ENCODE measurements around the gene CDS2.

Gene CDS2

GRCh38 chr20:5119435-5120184, 7.2 kb upstream of the CDS2 start, which contains the start of gene PCNA:
TSS of gene PCNA (minus strand) at chr20:5119958. CDS start at chr20:5119798, 160 bp downstream.
- peak; percentile 95 for DNase-seq (ENCODE audit: low spot score)

GRCh38 chr20:5120185-5120476, 6.7 kb upstream of the CDS2 start:
- DNase-seq (ENCODE audit: low spot score) = no peak

DNA sequence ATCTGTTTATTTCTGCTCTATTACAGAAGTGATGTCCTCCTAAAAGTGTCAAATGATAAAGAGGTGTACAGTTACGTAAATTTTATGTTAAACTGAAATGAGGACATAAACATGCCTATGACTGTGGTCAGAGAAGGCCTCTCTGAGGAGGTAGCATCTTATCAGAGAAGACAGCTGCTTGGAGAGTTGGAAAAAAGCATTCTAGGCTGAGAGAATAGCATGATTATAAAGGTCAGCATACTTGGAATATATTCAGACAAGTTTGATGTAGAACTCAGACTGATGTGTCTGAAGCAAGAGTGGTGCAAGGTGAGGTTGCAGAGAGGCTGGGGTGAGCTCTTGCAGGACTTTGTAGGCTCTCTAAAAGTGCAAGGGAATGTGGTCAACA, 3.9 kb upstream of the CDS2 start:
- no peak for DNase-seq (ENCODE audit: low spot score)

DNA sequence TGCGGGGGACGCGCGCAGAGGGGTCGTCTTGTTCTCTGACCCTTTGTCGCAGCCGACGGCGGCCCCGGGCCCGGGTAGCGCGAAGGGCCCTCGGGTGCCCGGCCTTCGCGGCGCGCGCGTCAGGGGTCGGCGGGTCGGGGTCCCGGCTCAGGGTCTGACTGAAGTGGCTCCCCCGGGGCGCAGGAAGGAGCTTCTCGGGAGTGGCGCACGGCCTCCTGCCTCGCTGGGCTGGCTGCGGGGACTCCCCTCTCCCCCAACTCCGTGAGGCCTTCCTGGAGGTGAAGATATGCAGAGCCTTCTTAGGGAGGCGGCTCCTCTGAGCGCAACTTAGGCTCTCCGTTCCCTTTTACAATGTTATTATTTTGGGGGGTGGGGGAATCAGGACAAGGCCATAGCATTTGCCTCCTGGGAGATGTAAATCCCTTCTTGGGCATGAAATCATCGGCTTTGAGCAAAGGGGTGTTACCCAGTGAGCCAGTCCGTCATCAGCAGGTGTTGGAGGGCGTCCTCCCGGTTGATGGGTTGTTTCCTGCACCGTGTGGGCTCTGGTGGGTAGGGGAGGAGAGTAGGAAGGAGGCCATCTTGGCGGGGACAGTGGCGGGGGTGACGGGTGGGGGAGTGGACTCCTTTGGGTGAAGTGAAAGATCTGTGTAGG, 523 bp downstream of the CDS2 start:
- peak; percentile 68 for DNase-seq (ENCODE audit: low spot score)

- no peak for DNase-seq (ENCODE audit: low spot score)
These were observed 1.1 kb downstream of the CDS2 start for GRCh38 chr20:5127859-5128424.

GRCh38 chr20:5128886-5129285, 2.1 kb downstream of the CDS2 start:
- DNase-seq (ENCODE audit: low spot score) = no peak

- DNase-seq (ENCODE audit: low spot score) = no peak
These were observed 4.7 kb downstream of the CDS2 start for GRCh38 chr20:5131502-5131901.

GRCh38 chr20:5133998-5134397, 7.2 kb downstream of the CDS2 start:
- DNase-seq (ENCODE audit: low spot score) = no peak

DNA sequence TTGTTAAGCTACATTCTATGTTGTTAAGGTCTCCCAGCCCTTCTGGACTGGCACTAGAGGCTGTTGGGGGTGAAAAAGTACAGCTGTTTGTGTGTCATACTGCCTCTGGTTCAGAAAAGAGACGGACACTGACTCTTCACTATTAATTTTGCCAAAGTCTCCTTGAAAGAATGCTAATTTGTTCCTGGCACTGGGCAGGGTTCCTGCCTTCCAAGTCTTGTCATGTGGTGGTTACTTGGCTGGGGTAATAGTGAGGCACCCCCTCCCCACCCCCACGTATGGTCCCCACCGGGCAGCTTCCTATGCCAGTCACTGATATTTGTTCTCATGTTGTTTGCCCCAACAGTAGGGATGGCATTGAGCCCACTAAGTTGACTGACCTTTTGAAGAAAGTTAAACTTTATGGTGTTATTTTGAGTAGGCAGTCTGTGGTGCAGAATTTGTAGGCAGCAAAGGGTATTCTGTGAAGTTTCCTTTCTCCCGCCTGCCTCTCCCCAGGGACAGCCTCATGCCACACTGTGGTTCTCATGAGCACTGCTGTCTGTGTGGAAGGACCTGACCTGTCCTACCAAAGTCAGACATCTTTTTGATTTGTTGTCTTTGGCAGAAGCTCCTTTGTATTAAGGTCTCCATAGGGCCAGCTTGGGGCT, 8.7 kb downstream of the CDS2 start:
- DNase-seq (ENCODE audit: low spot score) = no peak

GRCh38 chr20:5136096-5136495, 9.3 kb downstream of the CDS2 start:
- no peak for DNase-seq (ENCODE audit: low spot score)

- no peak for DNase-seq (ENCODE audit: low spot score)
These were observed 13.4 kb downstream of the CDS2 start for GRCh38 chr20:5140195-5140594.

DNA sequence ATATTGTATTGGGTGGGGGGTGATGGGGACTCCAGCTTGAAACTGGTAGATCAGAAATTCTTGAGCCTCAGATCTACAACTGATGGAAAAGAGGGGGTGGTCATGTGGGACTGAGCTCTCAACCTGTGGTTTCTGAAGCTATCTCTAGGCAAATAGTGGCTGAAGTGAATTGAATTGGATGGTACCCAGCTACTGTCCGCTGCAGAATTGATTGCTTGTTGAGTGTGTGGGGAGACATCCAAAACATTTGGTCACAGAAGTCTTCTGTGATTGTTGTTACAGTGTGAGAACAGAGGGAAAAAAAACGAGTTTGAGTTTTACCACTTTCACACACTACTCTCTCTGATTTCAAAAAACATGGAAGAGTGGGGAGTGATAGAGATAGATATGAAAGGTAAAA, 14.8 kb downstream of the CDS2 start:
- no peak for DNase-seq (ENCODE audit: low spot score)

DNA sequence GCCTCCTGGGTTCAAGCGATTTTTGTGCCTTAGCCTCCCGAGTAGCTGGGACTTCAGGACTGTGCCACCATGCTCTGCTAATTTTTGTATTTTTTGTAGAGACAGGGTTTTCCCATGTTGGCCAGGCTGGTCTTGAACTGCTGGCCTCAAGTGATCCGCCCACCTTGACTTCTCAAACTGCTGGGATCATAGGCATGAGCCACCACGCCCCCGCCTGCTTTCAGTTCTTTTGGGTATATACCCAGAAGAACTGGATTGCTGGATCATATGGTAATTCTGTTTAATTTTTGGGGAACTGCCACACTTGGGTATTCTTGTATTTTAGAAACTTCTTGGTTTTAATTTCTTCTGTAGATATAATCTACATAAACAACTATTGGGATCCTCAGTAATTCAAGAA, 17.0 kb downstream of the CDS2 start:
- DNase-seq (ENCODE audit: low spot score) = no peak

DNA sequence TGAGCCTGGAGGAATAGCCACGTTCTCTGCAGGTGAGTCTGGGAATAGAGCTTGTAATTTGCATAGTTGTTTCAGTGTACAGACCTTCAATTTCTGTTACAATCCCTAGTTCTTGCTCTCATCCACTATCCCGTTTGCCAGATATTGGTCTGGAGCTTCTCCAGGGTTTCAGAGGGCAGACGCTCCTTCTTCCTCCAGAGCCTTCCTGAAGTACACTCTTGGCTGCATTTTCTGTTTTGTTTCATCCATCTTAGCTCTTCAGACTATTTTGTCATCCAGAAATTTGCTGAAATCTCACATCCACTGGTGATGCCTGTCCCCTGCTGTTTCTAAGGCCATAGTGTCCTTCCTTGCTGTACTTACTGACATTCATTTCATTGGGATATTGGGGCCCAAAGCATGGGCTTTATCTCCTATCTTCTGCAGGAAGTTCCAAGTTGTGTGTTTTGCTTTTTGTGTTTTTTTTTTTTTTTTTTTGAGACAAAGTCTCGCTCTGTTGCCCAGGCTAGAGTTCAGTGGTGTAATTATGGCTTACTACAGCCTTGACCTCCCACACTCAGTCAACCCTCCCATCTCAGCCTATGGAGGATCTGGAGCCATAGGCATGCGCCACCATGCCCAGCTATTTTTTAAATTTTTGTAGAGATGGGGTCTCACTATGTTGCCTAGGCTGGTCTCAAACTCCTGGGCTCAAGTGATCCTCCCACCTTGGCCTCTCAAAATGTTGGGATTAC, 18.7 kb downstream of the CDS2 start:
- DNase-seq (ENCODE audit: low spot score) = no peak

DNA sequence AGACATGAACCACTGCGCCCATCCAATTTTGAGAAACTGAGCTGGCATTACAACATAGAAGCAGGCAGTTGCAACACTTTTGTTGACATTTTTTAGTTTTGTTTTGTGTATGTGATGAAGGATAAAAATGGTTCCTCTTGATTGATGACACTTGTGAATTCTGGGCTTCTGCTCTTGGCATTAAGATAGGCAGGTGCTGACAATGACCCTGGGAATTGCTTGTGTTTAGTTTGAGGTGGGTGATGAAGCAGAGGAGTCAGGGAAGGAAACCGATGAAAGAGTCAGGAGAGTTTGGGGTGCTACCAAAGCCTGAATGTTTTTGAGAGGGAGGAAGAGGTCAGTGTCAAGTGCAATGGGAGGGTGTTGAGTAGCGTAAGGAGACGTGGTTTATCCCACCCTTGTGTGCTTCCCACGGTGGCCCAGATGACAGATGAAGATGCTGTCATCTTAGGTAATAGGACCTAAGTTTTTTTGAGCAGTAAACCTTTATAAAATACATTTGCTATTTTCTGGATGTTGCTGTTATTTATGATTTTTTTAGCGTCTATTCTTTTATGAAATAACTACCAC, 19.4 kb downstream of the CDS2 start:
- no peak for DNase-seq (ENCODE audit: low spot score)

DNA sequence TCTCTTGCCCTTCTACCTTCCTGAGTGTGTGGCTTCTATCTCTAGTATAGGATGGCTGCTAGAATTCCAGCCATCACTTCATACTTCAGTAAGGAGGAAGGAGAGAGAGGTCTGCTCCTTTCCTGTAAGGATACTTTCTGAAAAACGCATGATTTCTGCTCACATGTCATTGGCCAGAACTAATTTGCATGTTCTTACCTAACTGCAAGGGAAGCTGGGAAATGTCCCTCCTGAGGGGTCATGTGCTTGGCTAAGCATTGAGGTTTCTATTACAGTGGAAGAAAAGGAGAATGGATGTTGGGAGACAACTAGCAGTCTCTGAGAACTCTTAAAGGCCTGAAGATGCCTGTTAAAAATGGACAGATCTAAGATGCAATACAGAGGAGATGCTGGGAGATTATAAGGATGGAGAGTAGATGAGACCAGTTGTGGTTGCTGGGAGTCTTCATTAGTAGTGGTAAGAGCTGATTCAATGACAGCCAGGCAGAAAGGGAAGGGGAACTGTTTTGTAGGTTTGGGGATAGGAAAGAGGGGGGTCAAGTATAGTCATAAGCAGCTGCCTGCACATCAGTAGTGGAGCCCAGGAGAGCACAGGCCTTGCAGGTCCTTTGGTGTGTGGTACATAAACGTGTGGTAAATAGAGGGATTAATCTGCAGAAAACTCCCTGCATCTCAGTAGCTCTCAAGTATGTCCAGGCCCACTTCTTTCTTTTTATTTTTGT, 20.2 kb downstream of the CDS2 start:
- no peak for DNase-seq (ENCODE audit: low spot score)

- DNase-seq (ENCODE audit: low spot score) = no peak
These were observed 21.8 kb downstream of the CDS2 start for GRCh38 chr20:5148581-5148980.

GRCh38 chr20:5149892-5150225, 23.1 kb downstream of the CDS2 start:
- no peak for DNase-seq (ENCODE audit: low spot score)

DNA sequence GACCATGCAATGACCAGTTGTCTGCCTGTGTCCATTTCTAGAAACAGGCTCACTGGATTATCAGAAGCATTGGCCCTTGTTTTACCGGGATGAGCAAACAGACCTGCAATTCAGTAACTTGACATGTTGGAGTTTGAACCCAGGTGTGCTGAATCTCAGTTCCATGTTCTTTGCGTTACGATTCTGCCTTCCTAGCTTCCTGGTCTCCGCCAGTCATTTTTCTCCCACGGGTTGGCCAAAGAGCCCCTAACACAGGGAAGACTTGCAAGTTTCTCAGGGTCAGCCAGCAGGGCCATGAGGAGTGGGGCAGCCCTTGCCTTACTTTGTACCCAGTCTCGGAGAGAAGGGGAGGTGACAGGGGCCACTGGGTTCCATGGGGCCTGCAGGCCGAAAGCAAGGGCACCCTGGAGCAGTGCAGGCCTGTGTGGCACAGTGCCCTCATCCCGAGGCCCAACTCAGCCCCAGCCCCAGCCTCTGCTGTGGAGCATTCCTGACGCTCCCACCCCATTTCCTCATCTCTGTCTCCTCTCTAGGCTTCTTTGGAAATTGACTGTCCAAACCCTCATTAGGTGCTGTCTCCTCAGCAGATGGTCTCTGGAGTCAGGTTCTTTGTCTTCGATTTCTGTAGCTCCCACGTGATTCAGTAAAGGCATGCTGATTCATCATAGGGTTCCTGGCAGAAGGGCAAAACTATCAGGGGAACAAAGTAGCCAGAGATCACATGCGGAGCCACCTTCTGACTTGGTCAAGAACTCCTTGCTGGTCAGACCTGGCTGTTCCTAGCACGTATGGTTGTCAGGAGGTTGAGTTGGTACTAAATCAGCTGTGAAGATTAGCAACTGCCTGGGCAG, 23.6 kb downstream of the CDS2 start:
- no peak for DNase-seq (ENCODE audit: low spot score)

- no peak for DNase-seq (ENCODE audit: low spot score)
These were observed 26.3 kb downstream of the CDS2 start for GRCh38 chr20:5153152-5153467.

All from CD4-positive, alpha-beta T cell treated with Interleukin-6 at 100 ng/mL for 8 hours (primary cell).